Neural cell (in vitro differentiated cells): Measurements from ENCODE around the gene GCC1. TPM values are rescaled to one million over a fixed set of nuclear protein-coding genes. Genes with fewer than 3 reads are reported as not detected.

Experiments used
- H2AFZ ChIP-seq: fragments of 200-600, 300-800 bp; sonication (generic), shearing (Covaris generic); 2 replicates; pipeline ENCODE4 v1.6.0; 2014; ENCODE audit warnings: low read depth, mild to moderate bottlenecking, antibody characterized with exemption, low read length, moderate library complexity
- H3F3A ChIP-seq: fragments of 200-600 bp; shearing (Covaris generic); 2 replicates; pipeline ENCODE4 v1.6.1; 2016; ENCODE audit warnings: mild to moderate bottlenecking, moderate library complexity, mixed read lengths, antibody characterized with exemption, low read length; ENCODE audit not compliant: insufficient read depth, poor library complexity, severe bottlenecking
- H3K27ac ChIP-seq: fragments of 200-600, 300-800 bp; sonication (generic), shearing (Covaris generic); 2 replicates; pipeline ENCODE4 v1.5.1; 2014; ENCODE audit warnings: mild to moderate bottlenecking, low read length, moderate library complexity
- H3K27me3 ChIP-seq: fragments of 300-800, 200-600 bp; sonication (generic), shearing (Covaris generic); 2 replicates; pipeline ENCODE4 v1.6.0; 2014; ENCODE audit warnings: mild to moderate bottlenecking, low read depth, low read length, moderate library complexity; ENCODE audit not compliant: insufficient read depth
- H3K36me3 ChIP-seq: fragments of 300-800, 200-600 bp; sonication (generic), shearing (Covaris generic); 2 replicates; pipeline ENCODE4 v1.5.1; 2014; ENCODE audit warnings: mild to moderate bottlenecking, antibody characterized with exemption, low read length, moderate library complexity; ENCODE audit not compliant: insufficient read depth
- H3K4me2 ChIP-seq: fragments of 300-800, 200-600 bp; sonication (generic), shearing (Covaris generic); 2 replicates; pipeline ENCODE4 v1.6.0; 2014; ENCODE audit warnings: mild to moderate bottlenecking, low read length
- H3K4me3 ChIP-seq: fragments of 300-800, 200-600 bp; sonication (generic), shearing (Covaris generic); 2 replicates; pipeline ENCODE4 v1.5.1; 2014; ENCODE audit warnings: mild to moderate bottlenecking, low read length, moderate library complexity
- H3K79me2 ChIP-seq: fragments of 200-600 bp; shearing (Covaris generic); replicated peaks from 2 replicates; pipeline ENCODE4 v1.6.0; 2014; ENCODE audit warnings: mild to moderate bottlenecking, low read length, moderate library complexity; ENCODE audit not compliant: insufficient read depth
- H3K9ac ChIP-seq: fragments of 300-800, 200-600 bp; sonication (generic), shearing (Covaris generic); 2 replicates; pipeline ENCODE4 v1.6.1; 2016; ENCODE audit warnings: mild to moderate bottlenecking, low read length, mixed read lengths
- H3K9me2 ChIP-seq: fragments of 200-600 bp; shearing (Covaris generic); 2 replicates; pipeline ENCODE4 v1.6.1; 2016; ENCODE audit warnings: mild to moderate bottlenecking, low read length, mixed read lengths; ENCODE audit not compliant: insufficient read depth
- H3K9me3 ChIP-seq: fragments of 200-600, 300-800 bp; sonication (generic), shearing (Covaris generic); 2 replicates; pipeline ENCODE4 v1.6.1; 2016; ENCODE audit warnings: mild to moderate bottlenecking, mixed run types, low read length, moderate library complexity, mixed read lengths
- H4K20me1 ChIP-seq: fragments of 200-600 bp; shearing (Covaris generic); 2 replicates; pipeline ENCODE4 v1.6.1; 2016; ENCODE audit warnings: mild to moderate bottlenecking, mixed run types; ENCODE audit not compliant: insufficient read depth
- EP300 ChIP-seq: fragments of 450-650 bp; conservative IDR thresholded peaks from 2 replicates; pipeline ENCODE4 v1.6.1; 2014; ENCODE audit warnings: antibody characterized with exemption, mild to moderate bottlenecking, moderate library complexity; ENCODE audit not compliant: poor library complexity, severe bottlenecking
- EZH2 ChIP-seq: fragments of 200-600, 300-800 bp; shearing (Covaris generic), sonication (generic); IDR thresholded peaks from 2 replicates; pipeline ENCODE4 v1.6.1; 2014; ENCODE audit warnings: antibody characterized with exemption, low read length, borderline replicate concordance, mild to moderate bottlenecking; ENCODE audit not compliant: insufficient read depth, poor library complexity, severe bottlenecking
- MXI1 ChIP-seq: fragments of 450-650 bp; conservative IDR thresholded peaks from 2 replicates; pipeline ENCODE4 v1.6.1; 2014; ENCODE audit warnings: antibody characterized with exemption, mild to moderate bottlenecking; ENCODE audit not compliant: poor library complexity, severe bottlenecking
- POLR2AphosphoS5 ChIP-seq: IDR thresholded peaks from 2 replicates; pipeline ENCODE4 v1.6.1; 2012
- RAD21 ChIP-seq: fragments of 450-650 bp; conservative IDR thresholded peaks from 2 replicates; pipeline ENCODE4 v1.6.1; 2014; ENCODE audit warnings: antibody characterized with exemption, mild to moderate bottlenecking, moderate library complexity
- SMC3 ChIP-seq: fragments of 450-650 bp; conservative IDR thresholded peaks from 2 replicates; pipeline ENCODE4 v1.6.1; 2014; ENCODE audit warnings: antibody characterized with exemption, mild to moderate bottlenecking, moderate library complexity; ENCODE audit not compliant: poor library complexity
- TAF1 ChIP-seq: IDR thresholded peaks from 2 replicates; pipeline ENCODE4 v1.6.1; 2012; ENCODE audit warnings: low read depth
- polyA plus RNA-seq: library from polyadenylated mRNA; depleted of rRNA; stranded (reverse); fragments of >200 nt; gene quantifications from 2 replicates; pipeline ENCODE4 v1.2.3, GENCODE V29; 2014
- TF ChIP-seq, protein P1 (sequence below): IDR thresholded peaks from 2 replicates; pipeline ENCODE4 v1.6.1; 2012; ENCODE audit warnings: borderline replicate concordance
- TF ChIP-seq, protein P2 (sequence below): fragments of 450-650 bp; IDR thresholded peaks from 2 replicates; pipeline ENCODE4 v1.5.1; 2014; ENCODE audit warnings: antibody characterized with exemption, mild to moderate bottlenecking, moderate library complexity; ENCODE audit not compliant: poor library complexity, severe bottlenecking

Gene GCC1
- polyA plus RNA-seq, 1 donor from 2014 or later = 6.6 TPM

DNA sequence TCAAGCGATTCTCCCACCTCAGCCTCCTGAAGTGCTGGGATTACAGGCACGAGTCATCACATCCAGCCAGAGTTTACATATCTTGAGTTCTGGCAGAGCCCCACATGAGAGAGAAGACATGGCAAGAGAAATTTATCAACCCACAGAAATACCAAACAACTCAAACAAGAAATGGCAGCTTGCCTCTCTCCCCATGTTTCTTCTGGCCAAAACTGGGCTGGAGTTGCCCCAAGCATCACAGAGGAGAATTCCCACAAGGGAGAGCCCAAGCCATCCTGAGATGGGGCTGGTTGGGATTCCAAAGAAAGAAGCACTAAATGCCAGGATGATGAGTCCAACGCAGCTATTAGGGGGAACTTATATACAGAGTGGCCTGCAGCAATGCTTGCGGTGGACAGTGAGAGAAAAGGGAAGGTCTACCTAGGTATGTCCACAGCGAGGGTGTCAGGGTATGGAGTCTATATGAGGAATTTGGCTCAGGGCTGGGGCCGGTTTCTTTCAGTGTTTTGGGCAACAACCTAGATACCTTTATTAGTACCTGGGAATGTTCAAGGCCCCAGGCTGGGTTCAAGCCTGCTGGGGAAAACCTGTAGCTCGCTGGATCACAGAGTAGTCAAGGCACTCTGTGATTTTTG, 47.0 kb upstream of the GCC1 start:
- Histone ChIP-seq H2AFZ (no peak overlapping the region), H3K27me3 (no peaks in the 10 kb centered on the region), H3K27ac (no peak overlapping the region), H3K9me2 (no peaks in the 10 kb centered on the region), H3K36me3 (no peaks in the 10 kb centered on the region), H3K4me2 (no peak overlapping the region), H3K79me2 (no peaks in the 10 kb centered on the region), H3F3A (no peaks in the 10 kb centered on the region), H3K9ac (no peak overlapping the region), H4K20me1 (no peaks in the 10 kb centered on the region), H3K9me3 (no peaks in the 10 kb centered on the region), H3K4me3 (no peak overlapping the region)
- TF ChIP-seq EZH2 (no peak), EP300 (no peak), POLR2AphosphoS5 (no peak)
- TF ChIP-seq, protein P1, sequence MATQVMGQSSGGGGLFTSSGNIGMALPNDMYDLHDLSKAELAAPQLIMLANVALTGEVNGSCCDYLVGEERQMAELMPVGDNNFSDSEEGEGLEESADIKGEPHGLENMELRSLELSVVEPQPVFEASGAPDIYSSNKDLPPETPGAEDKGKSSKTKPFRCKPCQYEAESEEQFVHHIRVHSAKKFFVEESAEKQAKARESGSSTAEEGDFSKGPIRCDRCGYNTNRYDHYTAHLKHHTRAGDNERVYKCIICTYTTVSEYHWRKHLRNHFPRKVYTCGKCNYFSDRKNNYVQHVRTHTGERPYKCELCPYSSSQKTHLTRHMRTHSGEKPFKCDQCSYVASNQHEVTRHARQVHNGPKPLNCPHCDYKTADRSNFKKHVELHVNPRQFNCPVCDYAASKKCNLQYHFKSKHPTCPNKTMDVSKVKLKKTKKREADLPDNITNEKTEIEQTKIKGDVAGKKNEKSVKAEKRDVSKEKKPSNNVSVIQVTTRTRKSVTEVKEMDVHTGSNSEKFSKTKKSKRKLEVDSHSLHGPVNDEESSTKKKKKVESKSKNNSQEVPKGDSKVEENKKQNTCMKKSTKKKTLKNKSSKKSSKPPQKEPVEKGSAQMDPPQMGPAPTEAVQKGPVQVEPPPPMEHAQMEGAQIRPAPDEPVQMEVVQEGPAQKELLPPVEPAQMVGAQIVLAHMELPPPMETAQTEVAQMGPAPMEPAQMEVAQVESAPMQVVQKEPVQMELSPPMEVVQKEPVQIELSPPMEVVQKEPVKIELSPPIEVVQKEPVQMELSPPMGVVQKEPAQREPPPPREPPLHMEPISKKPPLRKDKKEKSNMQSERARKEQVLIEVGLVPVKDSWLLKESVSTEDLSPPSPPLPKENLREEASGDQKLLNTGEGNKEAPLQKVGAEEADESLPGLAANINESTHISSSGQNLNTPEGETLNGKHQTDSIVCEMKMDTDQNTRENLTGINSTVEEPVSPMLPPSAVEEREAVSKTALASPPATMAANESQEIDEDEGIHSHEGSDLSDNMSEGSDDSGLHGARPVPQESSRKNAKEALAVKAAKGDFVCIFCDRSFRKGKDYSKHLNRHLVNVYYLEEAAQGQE = no peak

DNA sequence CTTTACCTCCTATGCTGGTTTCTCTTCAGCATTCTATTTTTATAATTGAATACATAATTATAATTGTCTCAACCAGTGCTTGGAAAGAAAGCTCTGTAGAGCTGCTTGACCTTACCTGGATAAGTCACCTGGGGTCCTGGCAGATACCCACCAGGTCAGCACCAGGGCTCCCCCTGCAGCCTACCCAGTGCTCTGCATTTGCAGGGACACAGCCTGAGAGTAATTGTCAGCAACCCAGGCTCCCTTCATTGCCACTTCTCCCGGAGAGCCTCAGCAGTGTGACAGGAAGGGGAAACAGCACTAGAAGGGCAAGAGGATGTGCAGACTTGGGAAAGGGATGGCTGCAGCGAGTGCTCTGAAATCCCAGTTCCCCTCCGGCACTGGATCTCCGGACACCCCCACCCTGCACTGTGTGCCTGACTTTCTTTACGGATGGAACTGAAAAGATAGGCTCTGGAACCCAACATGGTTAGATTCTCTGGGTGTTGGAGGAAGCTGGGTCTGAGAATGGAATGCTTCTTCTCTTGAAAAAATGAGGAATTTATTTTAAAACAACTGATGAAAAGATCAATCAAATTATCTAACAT, 44.0 kb upstream of the GCC1 start:
- Histone ChIP-seq H3F3A (no peaks in the 10 kb centered on the region), H3K4me3 (no peak overlapping the region), H4K20me1 (no peaks in the 10 kb centered on the region), H3K27me3 (no peaks in the 10 kb centered on the region), H2AFZ (no peak overlapping the region), H3K4me2 (no peak overlapping the region), H3K9me3 (no peaks in the 10 kb centered on the region), H3K79me2 (no peaks in the 10 kb centered on the region), H3K27ac (no peak overlapping the region), H3K36me3 (no peaks in the 10 kb centered on the region), H3K9me2 (no peaks in the 10 kb centered on the region), H3K9ac (no peak overlapping the region)
- TF ChIP-seq SMC3 = no peak
- no peak for TF ChIP-seq MXI1
- no peak for TF ChIP-seq TAF1
- TF ChIP-seq, protein P1 = no peak
- no peak for TF ChIP-seq RAD21
- TF ChIP-seq, protein P2, sequence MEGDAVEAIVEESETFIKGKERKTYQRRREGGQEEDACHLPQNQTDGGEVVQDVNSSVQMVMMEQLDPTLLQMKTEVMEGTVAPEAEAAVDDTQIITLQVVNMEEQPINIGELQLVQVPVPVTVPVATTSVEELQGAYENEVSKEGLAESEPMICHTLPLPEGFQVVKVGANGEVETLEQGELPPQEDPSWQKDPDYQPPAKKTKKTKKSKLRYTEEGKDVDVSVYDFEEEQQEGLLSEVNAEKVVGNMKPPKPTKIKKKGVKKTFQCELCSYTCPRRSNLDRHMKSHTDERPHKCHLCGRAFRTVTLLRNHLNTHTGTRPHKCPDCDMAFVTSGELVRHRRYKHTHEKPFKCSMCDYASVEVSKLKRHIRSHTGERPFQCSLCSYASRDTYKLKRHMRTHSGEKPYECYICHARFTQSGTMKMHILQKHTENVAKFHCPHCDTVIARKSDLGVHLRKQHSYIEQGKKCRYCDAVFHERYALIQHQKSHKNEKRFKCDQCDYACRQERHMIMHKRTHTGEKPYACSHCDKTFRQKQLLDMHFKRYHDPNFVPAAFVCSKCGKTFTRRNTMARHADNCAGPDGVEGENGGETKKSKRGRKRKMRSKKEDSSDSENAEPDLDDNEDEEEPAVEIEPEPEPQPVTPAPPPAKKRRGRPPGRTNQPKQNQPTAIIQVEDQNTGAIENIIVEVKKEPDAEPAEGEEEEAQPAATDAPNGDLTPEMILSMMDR = no peak
- no peak for TF ChIP-seq EZH2
- TF ChIP-seq POLR2AphosphoS5 = no peak
- no peak for TF ChIP-seq EP300
